Neuronal stem cell (in vitro differentiated cells): ENCODE measurements around the gene PCYT1A.
A peak's percentile ranks its signal among the peaks of the same experiment; 100 is the strongest.

Experiments used
- DNase-seq: peaks from one replicate; pipeline ENCODE4 v3.0.0-alpha.2; 2013; ENCODE audit warnings: low spot score
- H2AFZ ChIP-seq: one replicate; pipeline ENCODE4 v1.6.1; 2013; ENCODE audit warnings: mild to moderate bottlenecking, low read length, inconsistent platforms
- H2AK5ac ChIP-seq: 2 replicates; pipeline ENCODE4 v1.6.1; 2013; ENCODE audit warnings: low read depth, mild to moderate bottlenecking, inconsistent platforms, low read length, moderate library complexity, mixed read lengths
- H2BK120ac ChIP-seq: 2 replicates; pipeline ENCODE4 v1.6.1; 2013; ENCODE audit warnings: low read depth, mild to moderate bottlenecking, inconsistent platforms, low read length, moderate library complexity, mixed read lengths
- H2BK12ac ChIP-seq: one replicate; pipeline ENCODE4 v1.6.1; 2013; ENCODE audit warnings: low read length, inconsistent platforms
- H2BK15ac ChIP-seq: 2 replicates; pipeline ENCODE4 v1.6.1; 2013; ENCODE audit warnings: mild to moderate bottlenecking, low read length, inconsistent platforms, mixed read lengths
- H2BK5ac ChIP-seq: one replicate; pipeline ENCODE4 v1.6.1; 2013; ENCODE audit warnings: inconsistent platforms, mild to moderate bottlenecking, low read length, moderate library complexity
- H3K14ac ChIP-seq: one replicate; pipeline ENCODE4 v1.6.1; 2013; ENCODE audit warnings: low read length, inconsistent platforms
- H3K18ac ChIP-seq: 2 replicates; pipeline ENCODE4 v1.6.1; 2013; ENCODE audit warnings: low read length, inconsistent platforms
- H3K23ac ChIP-seq: 2 replicates; pipeline ENCODE4 v1.6.1; 2013; ENCODE audit warnings: low read depth, mild to moderate bottlenecking, mixed read lengths, low read length, inconsistent platforms; ENCODE audit not compliant: poor library complexity
- H3K27ac ChIP-seq: replicated peaks from 3 replicates; pipeline ENCODE4 v1.5.1; 2013; ENCODE audit warnings: low read length, inconsistent platforms
- H3K27me3 ChIP-seq, 3 experiments: 2 replicates each; pipeline ENCODE4 v1.6.1; 2013; ENCODE audit warnings: low read length in 3 of 3, mild to moderate bottlenecking in 2 of 3, inconsistent platforms in 1 of 3, low read depth in 1 of 3, mixed read lengths in 1 of 3, moderate library complexity in 1 of 3; ENCODE audit not compliant: control insufficient read depth in 3 of 3, insufficient read depth in 3 of 3
- H3K36me3 ChIP-seq, 2 donors: replicated peaks in 1 of 2; 2 replicates each; pipeline ENCODE4 v1.6.1; 2013; ENCODE audit warnings: low read length in 2 of 2; ENCODE audit not compliant: control insufficient read depth in 2 of 2, insufficient read depth in 2 of 2
- H3K4ac ChIP-seq: 2 replicates; pipeline ENCODE4 v1.6.1; 2013; ENCODE audit warnings: inconsistent platforms, mild to moderate bottlenecking, low read length, moderate library complexity
- H3K4me1 ChIP-seq, 2 donors: 1 replicate in 1 of 2; 2 replicates in 1 of 2; pipeline ENCODE4 v1.6.1; 2013; ENCODE audit warnings: low read length in 2 of 2, low read depth in 1 of 2; ENCODE audit not compliant: control insufficient read depth in 2 of 2, insufficient read depth in 1 of 2
- H3K4me2 ChIP-seq: one replicate; pipeline ENCODE4 v1.6.1; 2013; ENCODE audit warnings: mild to moderate bottlenecking, low read length, inconsistent platforms; ENCODE audit not compliant: insufficient read depth, poor library complexity, severe bottlenecking
- H3K4me3 ChIP-seq, 2 donors: 2 replicates each; pipeline ENCODE4 v1.5.1; 2013; ENCODE audit warnings: low read length in 2 of 2, mild to moderate bottlenecking in 2 of 2, inconsistent platforms in 1 of 2, moderate library complexity in 1 of 2
- H3K79me1 ChIP-seq: one replicate; pipeline ENCODE4 v1.6.1; 2013; ENCODE audit warnings: low read depth, mild to moderate bottlenecking, inconsistent platforms, low read length, moderate library complexity
- H3K9ac ChIP-seq: one replicate; pipeline ENCODE4 v1.6.1; 2013; ENCODE audit warnings: mild to moderate bottlenecking, low read depth, low read length, inconsistent platforms; ENCODE audit not compliant: poor library complexity
- H3K9me3 ChIP-seq, 2 donors: replicated peaks in 1 of 2; 2 replicates each; pipeline versions ENCODE3 to v1.6.1; 2013; ENCODE audit warnings: low read length in 2 of 2, mild to moderate bottlenecking in 2 of 2, inconsistent platforms in 1 of 2, low read depth in 1 of 2, mixed read lengths in 1 of 2, moderate library complexity in 1 of 2; ENCODE audit not compliant: control insufficient read depth in 2 of 2, insufficient read depth in 1 of 2
- H4K8ac ChIP-seq: one replicate; pipeline ENCODE4 v1.6.1; 2013; ENCODE audit warnings: low read depth, mild to moderate bottlenecking, inconsistent platforms, low read length, moderate library complexity
- H4K91ac ChIP-seq: one replicate; pipeline ENCODE4 v1.6.1; 2013; ENCODE audit warnings: low read length, low read depth, mild to moderate bottlenecking, inconsistent platforms; ENCODE audit not compliant: poor library complexity
- WGBS, 2 donors: extraction: QIAGEN DNeasy Blood & Tissue Kit; methylation state at CpG; one replicate each; pipeline ENCODE4 v1.1.7; 2013; ENCODE audit warnings: missing lambda C conversion rate in 2 of 2, mixed read lengths in 1 of 2; ENCODE audit not compliant: insufficient read length in 2 of 2, insufficient replicate concordance in 1 of 2; ENCODE audit errors: extremely low coverage in 2 of 2; 5-methylcytosine and 5-hydroxymethylcytosine counted together

Gene PCYT1A

GRCh38 chr3:196195664-196196265, 91.8 kb downstream of the PCYT1A start:
- H2BK12ac ChIP-seq = peak overlapping the region; percentile 73
- H3K79me1 ChIP-seq = peaks cover 4% of the 10 kb centered on the region
- H3K36me3 ChIP-seq = no peaks in the 10 kb centered on the region
- H3K23ac ChIP-seq = peak overlapping the region; percentile 80
- no peak overlapping the region for H4K8ac ChIP-seq
- H2BK120ac ChIP-seq = peak overlapping the region; percentile 72
- no peak for DNase-seq
- WGBS, 2 donors = no CpG with 5 or more reads among the region's 14 CpGs
- H3K4ac ChIP-seq = no peak overlapping the region
- H3K9ac ChIP-seq = peak overlapping the region; percentile 70
- peak overlapping the region; percentile 75 for H2BK15ac ChIP-seq
- H3K4me2 ChIP-seq = no peak overlapping the region
- no peaks in the 10 kb centered on the region for H3K9me3 ChIP-seq
- H3K27me3 ChIP-seq = peaks cover 0 to 19% (median 0%) of the 10 kb centered on the region in 3 experiments
- H3K27ac ChIP-seq = no peak overlapping the region
- peak overlapping the region; percentile 92 for H2AK5ac ChIP-seq
- H2BK5ac ChIP-seq = no peak overlapping the region
- H3K14ac ChIP-seq = peak overlapping the region; percentile 38
- no peak overlapping the region for H2AFZ ChIP-seq
- H3K4me3 ChIP-seq = no peak overlapping the region
- peak overlapping the region; percentile 30 for H4K91ac ChIP-seq
- H3K18ac ChIP-seq = peak overlapping the region; percentile 48
- peaks cover 4 to 9% of the 10 kb centered on the region in 2 donors for H3K4me1 ChIP-seq

GRCh38 chr3:196194542-196194915, 93.0 kb downstream of the PCYT1A start:
- Histone ChIP-seq H2BK120ac (no peak overlapping the region), H3K36me3 (no peaks in the 10 kb centered on the region), H3K18ac (no peak overlapping the region), H2BK5ac (no peak overlapping the region), H3K27me3 (peaks cover 0 to 19% (median 0%) of the 10 kb centered on the region in 3 experiments), H3K9me3 (no peaks in the 10 kb centered on the region), H2BK15ac (no peak overlapping the region), H3K79me1 (peaks cover 4% of the 10 kb centered on the region), H3K23ac (peak overlapping the region; percentile 80), H2BK12ac (no peak overlapping the region), H3K14ac (no peak overlapping the region), H2AK5ac (peak overlapping the region; percentile 61), H3K27ac (no peak overlapping the region), H3K4me1 (peaks cover 4 to 9% of the 10 kb centered on the region in 2 donors), H4K8ac (no peak overlapping the region), H3K4me3 (no peak overlapping the region), H3K4ac (no peak overlapping the region), H2AFZ (peak overlapping the region; percentile 15), H3K4me2 (no peak overlapping the region), H3K9ac (peak overlapping the region; percentile 24), H4K91ac (no peak overlapping the region)
- no CpG with 5 or more reads among the region's 5 CpGs for WGBS, 2 donors
- no peak for DNase-seq

GRCh38 chr3:196193736-196194541, 93.6 kb downstream of the PCYT1A start:
- no CpG with 5 or more reads among the region's 13 CpGs for WGBS, 2 donors
- H2BK5ac ChIP-seq = no peak overlapping the region
- peak overlapping the region; percentile 36 for H2AFZ ChIP-seq
- peaks cover 0 to 19% (median 0%) of the 10 kb centered on the region in 3 experiments for H3K27me3 ChIP-seq
- no peaks in the 10 kb centered on the region for H3K36me3 ChIP-seq
- H3K4me2 ChIP-seq = no peak overlapping the region
- H2BK12ac ChIP-seq = no peak overlapping the region
- no peak overlapping the region for H4K8ac ChIP-seq
- peak overlapping the region; percentile 61 for H2AK5ac ChIP-seq
- no peak overlapping the region for H3K4ac ChIP-seq
- H3K14ac ChIP-seq = peak overlapping the region; percentile 56
- H4K91ac ChIP-seq = no peak overlapping the region
- H3K4me3 ChIP-seq = no peak overlapping the region
- H3K4me1 ChIP-seq = peaks cover 4 to 9% of the 10 kb centered on the region in 2 donors
- no peak for DNase-seq
- H3K9ac ChIP-seq = peak overlapping the region; percentile 50
- H2BK15ac ChIP-seq = peak overlapping the region; percentile 58
- no peak overlapping the region for H3K27ac ChIP-seq
- H3K23ac ChIP-seq = peak overlapping the region; percentile 80
- H2BK120ac ChIP-seq = no peak overlapping the region
- no peaks in the 10 kb centered on the region for H3K9me3 ChIP-seq
- H3K18ac ChIP-seq = peak overlapping the region; percentile 35
- H3K79me1 ChIP-seq = peaks cover 4% of the 10 kb centered on the region

DNA sequence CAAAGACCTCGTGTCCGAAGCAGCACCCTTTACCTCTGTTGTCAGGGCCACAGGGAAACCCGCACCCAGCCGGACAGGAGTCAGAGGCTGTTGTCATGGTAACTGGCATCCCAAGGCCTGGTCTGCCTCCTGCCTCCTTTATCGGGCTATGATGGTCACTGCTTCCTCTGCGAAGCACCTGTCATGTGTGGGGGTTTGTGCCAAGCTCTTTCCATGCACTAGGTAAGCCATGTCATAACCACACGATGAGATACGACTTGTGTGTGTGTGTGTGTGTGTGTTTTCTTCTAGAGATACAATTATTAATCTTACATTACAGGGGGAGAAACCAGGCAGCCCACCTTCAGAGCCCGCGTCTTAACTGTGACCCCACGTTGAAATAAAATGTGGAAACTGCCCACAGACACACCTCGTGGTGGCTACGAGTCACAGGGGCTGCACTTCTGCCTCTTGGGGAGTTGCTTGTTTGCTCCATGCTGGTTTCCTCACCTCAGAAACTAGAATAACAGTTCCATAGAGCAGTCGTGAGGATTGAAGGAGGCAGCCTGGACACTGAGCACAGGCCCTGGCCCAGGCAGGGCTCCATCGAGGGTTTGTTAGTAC, 94.3 kb downstream of the PCYT1A start:
- no peak overlapping the region for H3K14ac ChIP-seq
- H2BK15ac ChIP-seq = peak overlapping the region; percentile 27
- H2BK12ac ChIP-seq = peak overlapping the region; percentile 16
- peak overlapping the region; percentile 35 for H3K18ac ChIP-seq
- peaks cover 4% of the 10 kb centered on the region for H3K79me1 ChIP-seq
- peaks cover 4 to 9% of the 10 kb centered on the region in 2 donors for H3K4me1 ChIP-seq
- H4K8ac ChIP-seq = no peak overlapping the region
- DNase-seq = no peak
- no peaks in the 10 kb centered on the region for H3K9me3 ChIP-seq
- no peak overlapping the region for H3K4me3 ChIP-seq
- no peak overlapping the region for H4K91ac ChIP-seq
- H3K23ac ChIP-seq = peak overlapping the region; percentile 95
- no peak overlapping the region for H2BK120ac ChIP-seq
- no peak overlapping the region for H2BK5ac ChIP-seq
- H3K9ac ChIP-seq = no peak overlapping the region
- no CpG with 5 or more reads among the region's 15 CpGs for WGBS, 2 donors
- H3K27me3 ChIP-seq = peaks cover 0 to 17% (median 0%) of the 10 kb centered on the region in 3 experiments
- no peaks in the 10 kb centered on the region for H3K36me3 ChIP-seq
- H2AFZ ChIP-seq = peak overlapping the region; percentile 84
- no peak overlapping the region for H3K4ac ChIP-seq
- H3K27ac ChIP-seq = no peak overlapping the region
- no peak overlapping the region for H3K4me2 ChIP-seq
- peak overlapping the region; percentile 63 for H2AK5ac ChIP-seq
